Measurements from ENCODE around the gene KEAP1.

The KEAP1 gene

GRCh38 chr19:10521461-10522171 lies 18.5 kb upstream of the KEAP1 start:
- no peak for DNase-seq

- no peak for DNase-seq
Measured at GRCh38 chr19:10520652-10521318, 17.6 kb upstream of the KEAP1 start.

DNA sequence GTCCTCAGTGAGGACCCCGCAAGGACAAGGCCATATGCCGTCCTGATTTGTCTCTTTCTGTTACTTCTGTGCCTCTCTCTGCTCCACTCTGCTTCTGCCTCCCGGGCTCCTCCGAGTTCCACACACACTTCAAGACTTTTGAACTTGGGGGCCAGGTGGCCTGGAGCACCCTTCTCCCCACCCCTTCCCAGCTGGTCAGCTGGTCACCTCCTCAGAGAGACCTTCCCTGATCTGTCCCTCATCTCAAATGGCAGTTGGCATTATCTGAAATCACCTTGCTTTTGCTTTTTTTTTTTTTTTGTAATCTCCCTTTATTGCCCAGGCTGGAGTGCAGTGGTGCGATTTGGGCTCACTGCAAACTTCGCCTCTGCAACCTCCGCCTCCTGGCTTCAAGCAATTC lies 16.3 kb upstream of the KEAP1 start:
- DNase-seq: no peak

DNA sequence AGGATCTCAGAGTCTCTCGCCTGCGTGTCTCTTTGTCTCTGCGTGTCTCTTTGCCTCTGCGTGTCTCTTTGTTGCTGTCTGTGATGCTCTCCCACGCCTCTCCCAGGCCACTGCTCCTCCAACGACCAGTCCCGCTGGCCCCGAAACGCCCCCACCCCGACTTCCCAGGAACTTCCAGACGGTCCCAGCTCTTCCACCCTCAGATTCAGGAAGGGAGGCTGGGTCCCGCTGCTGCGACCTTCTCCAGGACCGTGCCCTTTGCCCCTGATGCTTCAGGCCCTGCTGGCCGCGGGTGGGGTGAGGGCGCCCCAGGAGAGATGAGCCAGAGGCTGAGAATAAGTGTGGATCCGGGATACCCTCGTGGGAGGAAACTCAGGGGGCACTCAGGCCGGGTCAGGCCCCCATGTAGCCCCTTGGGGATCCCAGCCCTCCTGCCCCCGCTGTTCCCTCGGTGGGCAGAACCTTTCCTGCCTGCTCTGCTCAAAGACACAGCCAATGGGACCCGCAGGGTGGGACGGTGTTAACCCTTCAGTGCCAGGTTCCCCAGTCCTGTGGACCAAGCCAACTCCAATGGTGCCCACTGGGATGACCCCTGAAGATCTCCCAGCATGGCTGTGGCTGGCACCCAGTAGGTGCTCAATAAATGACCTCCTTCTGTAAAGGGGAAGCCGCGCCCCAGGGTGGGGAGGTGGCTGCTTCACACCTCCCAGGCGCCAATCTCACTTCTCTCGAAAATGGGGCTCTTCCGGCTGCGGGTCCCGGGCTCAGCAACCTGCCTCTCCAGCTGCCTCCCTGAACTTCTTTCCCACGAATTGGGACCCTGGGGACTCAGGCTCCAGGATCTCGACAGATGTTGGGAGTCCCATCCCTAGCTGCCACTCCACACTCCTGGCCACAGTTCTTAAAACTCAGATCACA lies 15.5 kb upstream of the KEAP1 start:
- no peak for DNase-seq

- DNase-seq: no peak
Measured at GRCh38 chr19:10517760-10518443, 14.7 kb upstream of the KEAP1 start.

GRCh38 chr19:10517361-10517759 lies 14.2 kb upstream of the KEAP1 start, which contains the start of gene S1PR5:
Gene S1PR5 (minus strand): TSS chr19:10517447. CDS start chr19:10515011, 2,436 bp downstream.
- DNase-seq: no peak

GRCh38 chr19:10516671-10517286 lies 13.6 kb upstream of the KEAP1 start:
- no peak for DNase-seq

GRCh38 chr19:10516064-10516385 lies 12.9 kb upstream of the KEAP1 start:
- no peak for DNase-seq

DNA sequence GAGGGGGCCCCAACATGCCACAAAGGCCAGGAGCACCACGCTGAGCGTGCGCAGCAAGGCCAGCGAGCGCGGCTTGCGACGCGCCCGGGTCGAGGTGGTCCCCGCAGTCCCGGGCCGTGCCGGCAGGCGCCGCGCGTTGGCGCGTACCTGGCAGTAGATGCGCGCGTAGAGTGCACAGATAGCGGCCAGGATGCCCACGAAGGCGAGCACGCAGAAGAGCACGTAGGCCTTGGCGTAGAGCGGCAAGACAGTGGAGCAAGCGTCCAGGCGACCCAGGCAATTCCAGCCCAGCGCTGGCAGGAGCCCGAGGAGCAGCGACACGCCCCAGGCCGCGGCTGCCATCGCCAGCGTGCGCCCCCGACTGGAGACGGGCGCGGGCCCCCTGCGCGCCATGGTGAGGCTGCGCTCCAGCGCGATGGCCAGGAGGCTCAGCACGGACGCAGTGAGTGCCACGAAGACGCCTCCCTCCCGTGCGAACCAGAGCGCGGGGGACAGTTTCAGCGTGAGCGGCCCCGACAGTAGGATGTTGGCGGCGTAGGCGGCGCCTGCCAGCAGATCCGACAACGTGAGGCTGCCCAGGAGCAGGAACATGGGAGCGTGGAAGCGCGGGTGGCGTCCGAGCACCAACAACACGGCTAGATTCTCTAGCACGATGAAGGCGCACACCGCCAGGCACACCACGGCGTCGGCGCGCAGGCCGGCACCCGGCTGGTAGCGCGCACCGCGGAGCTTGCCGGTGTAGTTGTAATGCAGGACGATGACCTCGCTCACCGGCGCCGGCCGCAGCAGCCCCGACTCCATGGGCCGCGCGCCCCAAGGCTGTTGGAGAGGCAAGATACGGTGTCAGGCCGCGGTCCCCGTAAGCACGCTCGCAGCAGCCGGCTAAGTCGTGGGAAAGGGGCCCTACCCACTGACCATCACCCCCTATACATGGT lies 11.3 kb upstream of the KEAP1 start:
- DNase-seq: no peak

DNA sequence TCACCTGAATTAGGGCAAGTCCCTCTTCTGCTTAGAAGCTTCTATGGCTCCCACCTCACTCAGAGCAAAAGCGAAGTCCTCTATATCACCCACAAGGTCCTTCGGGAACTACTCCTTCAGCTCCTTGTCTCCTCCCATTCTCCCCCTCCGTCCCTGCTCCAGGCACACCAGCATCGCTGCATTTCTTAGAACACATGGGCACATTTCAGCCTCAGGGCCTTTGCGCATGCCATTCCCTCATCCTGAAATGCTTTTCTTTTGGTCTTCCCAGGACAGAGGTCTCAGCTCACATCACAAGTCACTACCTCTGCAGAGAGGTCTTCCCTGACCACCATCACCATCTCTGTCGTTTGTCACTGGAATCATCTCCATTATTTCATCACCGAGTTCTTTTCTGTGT lies 10.1 kb upstream of the KEAP1 start:
- DNase-seq: no peak

DNA sequence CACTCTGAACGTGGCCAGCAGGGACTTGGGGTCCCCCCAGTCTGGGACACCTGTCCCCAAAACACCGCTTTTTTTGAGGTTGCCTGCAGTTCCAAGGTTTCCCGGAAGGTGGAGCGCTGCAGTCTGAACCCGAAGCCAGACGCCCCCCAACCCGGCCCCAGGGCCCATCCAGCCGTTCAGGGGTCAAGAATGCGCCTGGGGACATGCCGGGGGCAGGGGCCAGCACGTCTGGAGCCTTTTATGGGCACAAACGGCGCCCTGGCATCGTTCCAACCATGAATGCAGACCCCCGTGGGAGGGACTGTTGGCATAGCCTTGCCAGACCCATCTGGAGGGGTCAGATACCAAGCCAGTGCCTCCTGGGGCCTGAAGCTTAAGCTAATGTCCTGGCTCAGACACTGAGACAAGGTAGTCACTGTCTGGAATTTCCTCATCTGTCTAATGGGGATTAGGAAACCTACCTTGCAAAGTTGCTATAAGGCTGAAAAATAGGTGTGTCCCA lies 7.2 kb upstream of the KEAP1 start:
- no peak for DNase-seq

GRCh38 chr19:10508707-10509106 lies 5.6 kb upstream of the KEAP1 start:
- DNase-seq: no peak

GRCh38 chr19:10508036-10508435 lies 4.9 kb upstream of the KEAP1 start:
- no peak for DNase-seq

GRCh38 chr19:10505583-10506229 lies 2.5 kb upstream of the KEAP1 start:
- DNase-seq: no peak

DNA sequence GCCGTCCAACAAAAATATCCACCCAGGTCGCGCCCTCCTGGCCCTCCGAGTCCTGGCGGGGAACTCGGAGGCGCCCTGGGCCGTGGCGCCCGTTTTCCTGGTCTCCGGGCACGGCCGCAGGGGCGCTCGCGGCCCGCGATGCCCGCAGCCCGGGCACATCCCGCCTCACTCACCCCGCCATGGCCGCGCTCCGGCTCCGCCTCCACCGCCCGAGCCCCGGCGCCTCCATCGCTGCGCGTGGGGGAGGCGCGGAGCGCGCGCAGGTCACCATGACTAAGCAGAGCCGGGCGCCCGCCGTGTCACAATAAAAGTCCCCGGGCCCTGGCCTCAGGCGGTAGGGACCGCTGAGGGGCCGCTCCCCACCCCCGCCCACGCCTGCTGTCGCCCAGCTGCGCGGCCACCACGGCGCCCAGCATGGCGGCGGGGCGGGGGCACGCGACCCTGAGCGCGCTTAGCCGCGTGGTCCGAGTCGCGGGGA lies 593 bp downstream of the KEAP1 start:
- peak; percentile 77 for DNase-seq

- no peak for DNase-seq
Measured at GRCh38 chr19:10501971-10502523, 1.1 kb downstream of the KEAP1 start.

DNA sequence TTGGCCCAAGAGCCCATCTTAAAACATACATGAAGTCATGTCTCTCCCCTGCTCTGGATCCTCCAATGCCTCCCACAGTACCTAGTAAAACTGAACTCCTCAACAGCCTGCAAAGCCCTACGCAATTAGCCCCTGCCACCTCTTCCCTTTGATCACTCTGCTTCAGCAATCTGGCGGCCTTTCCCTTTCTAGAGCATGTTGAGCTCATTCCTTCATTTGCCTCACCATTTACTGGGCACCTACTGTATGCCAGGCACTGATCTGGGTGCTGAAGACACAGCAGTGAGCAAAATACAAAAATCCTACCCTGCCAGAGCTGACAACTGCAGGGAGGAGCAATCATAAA lies 2.9 kb downstream of the KEAP1 start:
- no peak for DNase-seq

DNA sequence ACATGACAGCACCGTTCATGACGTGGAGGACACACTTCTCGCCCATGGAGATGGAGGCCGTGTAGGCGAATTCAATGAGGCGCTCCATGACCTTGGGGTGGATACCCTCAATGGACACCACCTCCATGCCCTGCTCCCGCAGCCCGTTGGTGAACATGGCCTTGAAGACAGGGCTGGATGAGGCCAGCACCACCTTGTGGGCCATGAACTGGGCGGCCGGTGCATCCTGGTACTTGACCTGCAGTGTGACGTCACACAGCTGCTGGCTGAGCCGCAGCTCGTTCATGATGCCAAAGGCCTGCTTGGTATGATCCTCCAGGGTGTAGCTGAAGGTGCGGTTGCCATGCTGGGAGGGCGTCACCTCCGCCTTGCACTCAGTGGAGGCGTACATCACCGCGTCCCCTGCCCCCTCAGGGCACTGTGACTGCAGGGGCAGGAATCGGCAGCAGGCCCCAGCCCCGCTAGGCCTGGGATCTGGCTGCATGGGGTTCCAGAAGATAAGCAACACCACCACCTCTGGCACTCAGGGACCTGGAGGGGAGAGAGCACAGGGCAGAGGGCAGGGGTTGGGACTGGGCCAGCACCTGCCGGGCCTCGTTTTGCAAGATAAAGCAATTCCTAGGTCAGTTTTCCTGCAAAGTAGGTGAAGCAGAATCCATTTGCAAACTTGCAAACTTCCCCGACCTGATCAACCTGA lies 3.5 kb downstream of the KEAP1 start:
- DNase-seq: no peak

GRCh38 chr19:10497371-10497770 lies 5.8 kb downstream of the KEAP1 start:
- DNase-seq: no peak

Data from NCI-H1417 treated with DMSO at 0.1 percent for 48 hours (cell line).